IPS-15b (cell line): ENCODE data around the gene ACADVL.

Experiments
- H3K27me3 ChIP-seq: one replicate; pipeline ENCODE4 v1.6.1; 2013; ENCODE audit warnings: low read length; ENCODE audit not compliant: control insufficient read depth, insufficient read depth
- H3K36me3 ChIP-seq: one replicate; pipeline ENCODE4 v1.6.1; 2013; ENCODE audit warnings: low read length; ENCODE audit not compliant: control insufficient read depth, insufficient read depth
- H3K4me1 ChIP-seq: one replicate; pipeline ENCODE4 v1.6.1; 2013; ENCODE audit warnings: mild to moderate bottlenecking, low read length; ENCODE audit not compliant: control insufficient read depth, insufficient read depth
- H3K4me3 ChIP-seq: one replicate; pipeline ENCODE4 v1.5.1; 2013; ENCODE audit warnings: low read depth, low read length
- H3K9ac ChIP-seq: one replicate; pipeline ENCODE4 v1.6.1; 2013; ENCODE audit warnings: low read depth, mild to moderate bottlenecking, low read length
- H3K9me3 ChIP-seq: one replicate; pipeline ENCODE4 v1.6.1; 2013; ENCODE audit warnings: mild to moderate bottlenecking, low read length; ENCODE audit not compliant: control insufficient read depth, insufficient read depth

The ACADVL gene

GRCh38 chr17:7234083-7234951 lies 14.6 kb downstream of the ACADVL start, which contains the start of gene DVL2:
DVL2 (minus strand) TSS chr17:7234517; CDS start chr17:7234262, 255 bp downstream.
- H3K4me3 ChIP-seq, result peak within 1 kb of the TSS; percentile 78
- H3K9ac ChIP-seq, result peak within 1 kb of the TSS; percentile 48
- no peaks in the 10 kb centered on the region for H3K27me3 ChIP-seq
- no peaks in the 10 kb centered on the region for H3K9me3 ChIP-seq
- H3K4me1 ChIP-seq, result peaks cover 8% of the 10 kb centered on the region
- peaks cover 33% of the 10 kb centered on the region for H3K36me3 ChIP-seq

- H3K4me3 ChIP-seq, result no peak overlapping the region
- no peaks in the 10 kb centered on the region for H3K9me3 ChIP-seq
- no peaks in the 10 kb centered on the region for H3K27me3 ChIP-seq
- H3K9ac ChIP-seq, result no peak overlapping the region
- H3K36me3 ChIP-seq, result peaks cover 24% of the 10 kb centered on the region
- H3K4me1 ChIP-seq, result peaks cover 10% of the 10 kb centered on the region
Observed at GRCh38 chr17:7235693-7236665, 16.2 kb downstream of the ACADVL start.

GRCh38 chr17:7236808-7237207 lies 17.1 kb downstream of the ACADVL start:
- Histone ChIP-seq H3K9ac (no peak overlapping the region), H3K4me1 (peaks cover 14% of the 10 kb centered on the region), H3K4me3 (no peak overlapping the region), H3K27me3 (no peaks in the 10 kb centered on the region), H3K9me3 (no peaks in the 10 kb centered on the region), H3K36me3 (peaks cover 24% of the 10 kb centered on the region)

- H3K9ac ChIP-seq, result no peak overlapping the region
- no peaks in the 10 kb centered on the region for H3K27me3 ChIP-seq
- peaks cover 24% of the 10 kb centered on the region for H3K36me3 ChIP-seq
- peaks cover 11% of the 10 kb centered on the region for H3K4me1 ChIP-seq
- peak overlapping the region; percentile 56 for H3K4me3 ChIP-seq
- no peaks in the 10 kb centered on the region for H3K9me3 ChIP-seq
Observed at GRCh38 chr17:7237266-7237760, 17.6 kb downstream of the ACADVL start.

- Histone ChIP-seq H3K36me3 (peaks cover 24% of the 10 kb centered on the region), H3K27me3 (no peaks in the 10 kb centered on the region), H3K9ac (peak overlapping the region; percentile 60), H3K9me3 (no peaks in the 10 kb centered on the region), H3K4me1 (peaks cover 11% of the 10 kb centered on the region), H3K4me3 (peak overlapping the region; percentile 95)
Observed at GRCh38 chr17:7237761-7238419, 18.2 kb downstream of the ACADVL start.

- Histone ChIP-seq H3K4me1 (peaks cover 11% of the 10 kb centered on the region), H3K4me3 (peak overlapping the region; percentile 95), H3K9ac (peak overlapping the region; percentile 89), H3K27me3 (no peaks in the 10 kb centered on the region), H3K36me3 (peaks cover 24% of the 10 kb centered on the region), H3K9me3 (no peaks in the 10 kb centered on the region)
Observed at GRCh38 chr17:7238420-7239090, 18.8 kb downstream of the ACADVL start.

GRCh38 chr17:7239091-7240027 lies 19.6 kb downstream of the ACADVL start, which contains the start of gene PHF23:
PHF23 (minus strand) TSS chr17:7239457; CDS start chr17:7239279, 178 bp downstream.
- peak within 1 kb of the TSS; percentile 95 for H3K4me3 ChIP-seq
- H3K9ac ChIP-seq, result peak within 1 kb of the TSS; percentile 89
- peaks cover 11% of the 10 kb centered on the region for H3K4me1 ChIP-seq
- H3K27me3 ChIP-seq, result no peaks in the 10 kb centered on the region
- H3K36me3 ChIP-seq, result peaks cover 29% of the 10 kb centered on the region
- H3K9me3 ChIP-seq, result no peaks in the 10 kb centered on the region

GRCh38 chr17:7240375-7240774 lies 20.6 kb downstream of the ACADVL start:
- Histone ChIP-seq H3K36me3 (peaks cover 23% of the 10 kb centered on the region), H3K4me1 (peaks cover 11% of the 10 kb centered on the region), H3K4me3 (peak overlapping the region; percentile 95), H3K27me3 (no peaks in the 10 kb centered on the region), H3K9me3 (no peaks in the 10 kb centered on the region), H3K9ac (no peak overlapping the region)

- H3K27me3 ChIP-seq, result no peaks in the 10 kb centered on the region
- H3K4me1 ChIP-seq, result peaks cover 11% of the 10 kb centered on the region
- peak overlapping the region; percentile 95 for H3K4me3 ChIP-seq
- H3K36me3 ChIP-seq, result peaks cover 21% of the 10 kb centered on the region
- H3K9me3 ChIP-seq, result no peaks in the 10 kb centered on the region
- peak overlapping the region; percentile 40 for H3K9ac ChIP-seq
Observed at GRCh38 chr17:7241090-7241733, 21.5 kb downstream of the ACADVL start.
